WTC11 (cell line): Measurements from ENCODE around the gene HS6ST1. TPM values are rescaled to one million over a fixed set of nuclear protein-coding genes. Genes with fewer than 3 reads are reported as not detected.

Experiments
- ATAC-seq: fragments of 200-7000 bp; cut with Tn5 transposase; 2 replicates; pipeline ENCODE4 v1.10.0; 2021; ENCODE audit warnings: mild to moderate bottlenecking, moderate library complexity
- CTCF ChIA-PET: fragments of 300-600 bp; sonication (Branson Sonifier 250); formaldehyde crosslinking; loops from one replicate; lab custom pipeline; 2021; ENCODE audit warnings: antibody characterized with exemption; lab: Charles Lee
- POLR2A ChIA-PET: fragments of 350-600 bp; sonication (Branson Sonifier 250); formaldehyde crosslinking; loops from one replicate; lab custom pipeline; 2021; ENCODE audit warnings: antibody characterized with exemption; lab: Charles Lee
- DNase-seq: peaks from one replicate; pipeline ENCODE4 v3.0.0; 2021; ENCODE audit warnings: low spot score
- H3K27ac Mint-ChIP-seq: 2 replicates; pipeline ENCODE4 v1.8.0; 2021; ENCODE audit warnings: mixed read lengths
- H3K27me3 Mint-ChIP-seq: 2 replicates; pipeline ENCODE4 v1.8.0; 2021; ENCODE audit warnings: low read depth, mild to moderate bottlenecking, moderate library complexity, mixed read lengths
- H3K36me3 Mint-ChIP-seq: 2 replicates; pipeline ENCODE4 v1.8.0; 2021; ENCODE audit warnings: mixed read lengths
- H3K4me1 Mint-ChIP-seq: 2 replicates; pipeline ENCODE4 v1.8.0; 2022; ENCODE audit warnings: mixed read lengths
- H3K4me3 Mint-ChIP-seq: 2 replicates; pipeline ENCODE4 v1.8.0; 2021; ENCODE audit warnings: mild to moderate bottlenecking, moderate library complexity, mixed read lengths
- H3K9me3 Mint-ChIP-seq: 2 replicates; pipeline ENCODE4 v1.8.0; 2021; ENCODE audit warnings: mixed read lengths
- AR ChIP-seq: fragments of 250-450 bp; sonication (Bioruptor Pico); IDR thresholded peaks from 2 replicates; pipeline ENCODE4 v1.9.0; 2021; ENCODE audit warnings: mild to moderate bottlenecking
- ATF1 ChIP-seq: sonication (generic); formaldehyde crosslinking; IDR thresholded peaks from 2 replicates; pipeline ENCODE4 v1.8.1; 2023; ENCODE audit warnings: mild to moderate bottlenecking, moderate library complexity, missing genetic modification reagents
- CDX4 ChIP-seq: fragments of 250-450 bp; sonication (Bioruptor Pico); IDR thresholded peaks from 2 replicates; pipeline ENCODE4 v1.9.0; 2021; ENCODE audit warnings: moderate library complexity, mild to moderate bottlenecking, inconsistent platforms, borderline replicate concordance
- CREM ChIP-seq: sonication (generic); formaldehyde crosslinking; IDR thresholded peaks from 2 replicates; pipeline ENCODE4 v1.8.1; 2022; ENCODE audit warnings: mild to moderate bottlenecking, missing genetic modification reagents, moderate library complexity
- E2F4 ChIP-seq: sonication (generic); formaldehyde crosslinking; IDR thresholded peaks from 2 replicates; pipeline ENCODE4 v1.8.1; 2022; ENCODE audit warnings: low read depth, mild to moderate bottlenecking, moderate library complexity, missing genetic modification reagents, borderline replicate concordance
- FOXJ3 ChIP-seq: sonication (generic); formaldehyde crosslinking; IDR thresholded peaks from 2 replicates; pipeline ENCODE4 v1.9.0; 2021; ENCODE audit warnings: missing genetic modification reagents, mild to moderate bottlenecking, borderline replicate concordance
- FOXP1 ChIP-seq: sonication (generic); formaldehyde crosslinking; IDR thresholded peaks from 2 replicates; pipeline ENCODE4 v1.8.0; 2022; ENCODE audit warnings: missing genetic modification reagents, mild to moderate bottlenecking, moderate library complexity, borderline replicate concordance
- FOXP4 ChIP-seq: sonication (generic); formaldehyde crosslinking; IDR thresholded peaks from 2 replicates; pipeline ENCODE4 v1.8.0; 2022; ENCODE audit warnings: mild to moderate bottlenecking, missing genetic modification reagents
- MYBL2 ChIP-seq: sonication (generic); formaldehyde crosslinking; IDR thresholded peaks from 2 replicates; pipeline ENCODE4 v1.8.1; 2023; ENCODE audit warnings: mild to moderate bottlenecking, moderate library complexity, missing genetic modification reagents
- PRRX2 ChIP-seq: fragments of 250-450 bp; sonication (Bioruptor Pico); IDR thresholded peaks from 2 replicates; pipeline ENCODE4 v1.8.0; 2021; ENCODE audit warnings: mild to moderate bottlenecking
- SMAD3 ChIP-seq: sonication (generic); formaldehyde crosslinking; IDR thresholded peaks from 2 replicates; pipeline ENCODE4 v1.8.0; 2022; ENCODE audit warnings: missing genetic modification reagents, mild to moderate bottlenecking, borderline replicate concordance
- SMAD4 ChIP-seq: sonication (generic); formaldehyde crosslinking; IDR thresholded peaks from 2 replicates; pipeline ENCODE4 v1.8.0; 2022; ENCODE audit warnings: mild to moderate bottlenecking, missing genetic modification reagents
- TP53 ChIP-seq: sonication (generic); formaldehyde crosslinking; IDR thresholded peaks from 2 replicates; pipeline ENCODE4 v1.8.1; 2023; ENCODE audit warnings: mild to moderate bottlenecking, missing genetic modification reagents
- USF2 ChIP-seq: sonication (generic); formaldehyde crosslinking; IDR thresholded peaks from 2 replicates; pipeline ENCODE4 v1.8.1; 2023; ENCODE audit warnings: mild to moderate bottlenecking, missing genetic modification reagents, moderate library complexity
- ZNF416 ChIP-seq: fragments of 250-450 bp; sonication (Bioruptor Pico); IDR thresholded peaks from 2 replicates; pipeline ENCODE4 v1.9.0; 2021; ENCODE audit warnings: mild to moderate bottlenecking, inconsistent platforms
- ZNF512 ChIP-seq: sonication (generic); formaldehyde crosslinking; IDR thresholded peaks from 2 replicates; pipeline ENCODE4 v1.8.1; 2022; ENCODE audit warnings: missing genetic modification reagents, borderline replicate concordance
- total RNA-seq: library from RNA; stranded (reverse); gene quantifications from 3 replicates; pipeline ENCODE4 v1.2.3, GENCODE V29; 2021

HS6ST1 gene
- total RNA-seq, 1 experiment from 2014 or later = 55.5 TPM

- Mint-ChIP-seq H3K27ac (peak overlapping the region; percentile 84; the same call in 1 of the 2 replicates), H3K4me1 (peaks cover 37% of the 10 kb centered on the region), H3K9me3 (no peaks in the 10 kb centered on the region), H3K36me3 (0 out of 2 replicates have a peak, but pooled peaks cover 2% of the 10 kb centered on the region), H3K27me3 (no peaks in the 10 kb centered on the region), H3K4me3 (no peak overlapping the region)
- ATAC-seq (no peak), DNase-seq (no peak)
- CTCF ChIA-PET = interaction anchor here (1.5 kb wide), 1 partner anchor 110 kb away, joined by 4 read pairs; no protein-coding TSS in a partner anchor
- TF ChIP-seq ATF1 (CRISPR knock-in tag) (no peak), SMAD4 (CRISPR knock-in tag) (no peak), MYBL2 (CRISPR knock-in tag) (no peak), USF2 (CRISPR knock-in tag) (no peak), FOXP1 (CRISPR knock-in tag) (no peak), AR (CRISPR knock-in tag) (no peak), SMAD3 (CRISPR knock-in tag) (no peak), PRRX2 (CRISPR knock-in tag) (no peak), ZNF512 (CRISPR knock-in tag) (no peak), TP53 (no peak), CDX4 (CRISPR knock-in tag) (no peak), CREM (CRISPR knock-in tag) (no peak), E2F4 (CRISPR knock-in tag) (no peak), FOXP4 (CRISPR knock-in tag) (no peak), FOXJ3 (CRISPR knock-in tag) (no peak), ZNF416 (no peak)
- POLR2A ChIA-PET = no interaction called here
Measured at GRCh38 chr2:128288781-128289180, 29.9 kb downstream of the HS6ST1 start.
